Measurements from ENCODE around the gene ANKAR. TPM values are rescaled to one million over a fixed set of nuclear protein-coding genes. Genes with fewer than 3 reads are reported as not detected.
A peak's percentile ranks its signal among the peaks of the same experiment; 100 is the strongest.
"Not testable (repeated sequence)": the region's sequence is repeated elsewhere in the genome, so short reads cannot be mapped to it uniquely, and the experiment has no call there.

Gene ANKAR
- polyA plus RNA-seq, 1 experiment = 1.9 TPM

- no peak for DNase-seq (ENCODE audit: low read depth)
- Histone ChIP-seq H3K27me3 (ENCODE audit: control insufficient read depth, insufficient read depth, low read length) (no peaks in the 10 kb centered on the region), H3K4me3 (ENCODE audit: low read depth, low read length) (no peak overlapping the region), H3K36me3 (ENCODE audit: control insufficient read depth, insufficient read depth, low read length) (no peaks in the 10 kb centered on the region)
- TF ChIP-seq CTCF (IDR thresholded peaks at IDR 0.05; ENCODE audit: insufficient read depth, low read depth, low read length) = no peak
- ChIA-PET POLR2A (interaction anchor here (0.6 kb wide), 1 partner anchor 36 kb away, joined by 3 read pairs; no protein-coding TSS in a partner anchor), CTCF (interaction anchor here (0.7 to 2.3 kb wide), 6 partner anchors 9 to 48 kb away, joined by 3 to 10 read pairs (median 4); no protein-coding TSS in a partner anchor)
Measured at GRCh38 chr2:189659734-189660133, 14.7 kb upstream of the ANKAR start.

- no peak for TF ChIP-seq CTCF (IDR thresholded peaks at IDR 0.05; ENCODE audit: insufficient read depth, low read depth, low read length)
- Histone ChIP-seq H3K36me3 (ENCODE audit: control insufficient read depth, insufficient read depth, low read length) (no peaks in the 10 kb centered on the region; the same call in 1 of the 2 replicates), H3K4me3 (ENCODE audit: low read depth, low read length) (no peak overlapping the region), H3K27me3 (ENCODE audit: control insufficient read depth, insufficient read depth, low read length) (no peaks in the 10 kb centered on the region)
- ChIA-PET POLR2A (no interaction called here), CTCF (interaction anchor here (0.6 to 7.7 kb wide), 21 partner anchors 8 to 680 kb away, joined by 3 to 76 read pairs (median 3); partner anchors contain the start of gene ANKAR)
- no peak for DNase-seq (ENCODE audit: low read depth)
Measured at GRCh38 chr2:189660803-189661147, 13.7 kb upstream of the ANKAR start.

GRCh38 chr2:189661148-189661956, 13.1 kb upstream of the ANKAR start, which contains the start of gene ASNSD1:
ASNSD1 (plus strand) TSS chr2:189661459; CDS start chr2:189666133, 4,674 bp downstream.
- DNase-seq (ENCODE audit: low read depth) = peak; percentile 99
- CTCF ChIA-PET = interaction anchor here (0.6 to 7.7 kb wide), 25 partner anchors 8 to 679 kb away, joined by 3 to 76 read pairs (median 4); partner anchors contain the start of gene ANKAR
- POLR2A ChIA-PET = no interaction called here
- TF ChIP-seq CTCF (IDR thresholded peaks at IDR 0.05; ENCODE audit: insufficient read depth, low read depth, low read length) = peak; percentile 92
- Histone ChIP-seq H3K36me3 (ENCODE audit: control insufficient read depth, insufficient read depth, low read length) (peaks cover 2% of the 10 kb centered on the region), H3K4me3 (ENCODE audit: low read depth, low read length) (peak within 1 kb of the TSS; percentile 86), H3K27me3 (ENCODE audit: control insufficient read depth, insufficient read depth, low read length) (no peaks in the 10 kb centered on the region)

- peaks cover 2% of the 10 kb centered on the region for H3K36me3 ChIP-seq (ENCODE audit: control insufficient read depth, insufficient read depth, low read length)
- POLR2A ChIA-PET = no interaction called here
- CTCF ChIA-PET = interaction anchor here (1.1 to 7.7 kb wide), 10 partner anchors 12 to 143 kb away, joined by 3 to 76 read pairs (median 4); partner anchors contain the start of gene ANKAR
- DNase-seq (ENCODE audit: low read depth) = no peak
- H3K27me3 ChIP-seq (ENCODE audit: control insufficient read depth, insufficient read depth, low read length) = no peaks in the 10 kb centered on the region
- no peak for TF ChIP-seq CTCF (IDR thresholded peaks at IDR 0.05; ENCODE audit: insufficient read depth, low read depth, low read length)
- peak overlapping the region; percentile 86 for H3K4me3 ChIP-seq (ENCODE audit: low read depth, low read length)
Measured at GRCh38 chr2:189661957-189662321, 12.5 kb upstream of the ANKAR start.

GRCh38 chr2:189662669-189663226, 11.7 kb upstream of the ANKAR start:
- DNase-seq (ENCODE audit: low read depth) = no peak
- TF ChIP-seq CTCF (IDR thresholded peaks at IDR 0.05; ENCODE audit: insufficient read depth, low read depth, low read length) = no peak
- peaks cover 2% of the 10 kb centered on the region for H3K36me3 ChIP-seq (ENCODE audit: control insufficient read depth, insufficient read depth, low read length)
- ChIA-PET POLR2A (no interaction called here), CTCF (interaction anchor here (1.4 to 7.7 kb wide), 3 partner anchors 11 to 34 kb away, joined by 4 to 76 read pairs (median 5); partner anchors contain the start of gene ANKAR)
- H3K4me3 ChIP-seq (ENCODE audit: low read depth, low read length) = peak overlapping the region; percentile 86; the same call in 1 of the 2 replicates
- no peaks in the 10 kb centered on the region for H3K27me3 ChIP-seq (ENCODE audit: control insufficient read depth, insufficient read depth, low read length)

GRCh38 chr2:189663319-189663718, 11.2 kb upstream of the ANKAR start:
- CTCF ChIA-PET = interaction anchor here (1.4 to 7.7 kb wide), 2 partner anchors 11 to 32 kb away, joined by 5 to 76 read pairs; partner anchors contain the start of gene ANKAR
- H3K27me3 ChIP-seq (ENCODE audit: control insufficient read depth, insufficient read depth, low read length); POLR2A ChIA-PET; H3K4me3 ChIP-seq (ENCODE audit: low read depth, low read length); DNase-seq (ENCODE audit: low read depth); H3K36me3 ChIP-seq (ENCODE audit: control insufficient read depth, insufficient read depth, low read length): not testable (repeated sequence)

Data from BJ (cell line).